GM19193 (cell line): ENCODE results near the gene AQP7.

Source experiments
- POLR2A ChIP-seq: IDR thresholded peaks from 4 replicates; pipeline ENCODE4 v1.6.1; 2011; ENCODE audit not compliant: insufficient read depth, insufficient read length; ENCODE audit errors: extremely low read depth

AQP7 gene

DNA sequence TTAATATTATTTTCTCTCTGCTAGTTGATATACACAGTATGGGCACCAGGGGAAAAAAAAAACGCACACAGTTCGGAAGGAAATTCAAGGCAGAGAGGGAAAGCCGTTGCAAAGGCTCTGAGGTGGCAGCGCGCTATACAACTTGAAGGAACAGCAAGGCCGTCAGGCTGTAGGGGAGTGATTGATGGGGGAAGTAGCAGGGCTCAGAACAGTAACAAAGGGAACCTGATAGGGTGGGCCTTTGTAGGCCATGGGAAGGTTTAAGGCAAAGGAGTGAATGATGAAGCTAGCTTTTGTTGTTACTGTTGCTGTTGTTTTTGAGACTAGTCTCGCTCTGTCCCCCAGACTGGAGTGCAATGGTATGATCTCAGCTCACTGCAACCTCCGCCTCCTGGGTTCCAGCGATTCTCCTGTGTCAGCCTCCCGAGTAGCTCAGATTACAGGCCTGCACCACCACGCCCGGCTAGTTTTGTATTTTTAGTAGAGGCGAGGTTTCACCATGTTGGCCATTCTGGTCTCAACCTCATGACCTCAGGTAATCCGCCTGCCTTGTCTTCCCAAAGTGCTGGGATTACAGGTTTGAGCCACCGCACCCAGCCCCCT, 27.0 kb downstream of the AQP7 start:
- no peak for TF ChIP-seq POLR2A

DNA sequence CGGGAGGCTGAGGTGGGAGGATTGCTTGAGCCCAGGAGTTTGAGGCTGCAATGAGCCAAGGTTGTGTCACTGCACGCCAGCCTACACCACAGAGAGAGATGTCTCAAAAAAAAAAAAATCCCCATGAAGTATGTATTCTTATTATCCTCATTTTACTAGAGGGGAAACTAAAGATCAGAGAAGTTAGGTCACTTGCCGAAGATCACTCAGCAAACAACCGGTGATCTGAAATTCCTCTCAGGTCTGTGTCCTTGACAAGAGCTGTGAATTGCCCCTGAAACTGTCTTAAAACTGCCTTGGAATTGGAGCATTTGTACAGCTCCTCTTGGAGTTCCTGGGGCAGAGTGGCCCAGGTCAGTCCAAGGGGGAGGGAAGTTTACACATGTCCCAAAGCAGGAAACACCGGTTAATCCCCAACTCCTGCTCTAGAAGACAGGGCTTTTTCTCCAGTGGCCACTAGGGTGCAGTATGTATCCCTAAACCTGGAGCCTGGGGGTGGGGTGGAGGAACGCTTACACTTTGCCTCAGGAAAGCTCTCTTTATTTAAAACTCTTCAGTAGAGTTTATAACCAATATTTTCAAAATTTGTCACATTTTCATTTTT, 27.6 kb downstream of the AQP7 start:
- TF ChIP-seq POLR2A, result no peak

DNA sequence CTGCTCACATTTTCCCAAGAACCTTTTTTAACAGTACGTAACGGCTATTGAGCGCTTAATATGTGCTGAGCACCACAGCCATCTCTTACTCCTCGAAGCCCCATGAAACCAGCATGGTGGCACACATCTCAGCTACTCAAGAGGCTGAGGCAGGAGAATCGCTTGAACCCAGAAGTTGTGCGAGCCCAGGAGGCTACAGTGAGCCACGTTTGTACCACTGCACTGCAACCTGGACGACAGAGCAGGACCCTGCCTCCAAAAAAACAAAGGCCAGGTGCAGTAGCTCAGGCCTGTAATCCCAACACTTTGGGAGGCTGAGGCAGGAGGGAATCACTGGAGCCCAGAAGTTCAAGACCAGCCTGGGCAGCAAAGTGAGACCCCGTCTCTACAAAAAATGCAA, 28.2 kb downstream of the AQP7 start:
- TF ChIP-seq POLR2A, result no peak

DNA sequence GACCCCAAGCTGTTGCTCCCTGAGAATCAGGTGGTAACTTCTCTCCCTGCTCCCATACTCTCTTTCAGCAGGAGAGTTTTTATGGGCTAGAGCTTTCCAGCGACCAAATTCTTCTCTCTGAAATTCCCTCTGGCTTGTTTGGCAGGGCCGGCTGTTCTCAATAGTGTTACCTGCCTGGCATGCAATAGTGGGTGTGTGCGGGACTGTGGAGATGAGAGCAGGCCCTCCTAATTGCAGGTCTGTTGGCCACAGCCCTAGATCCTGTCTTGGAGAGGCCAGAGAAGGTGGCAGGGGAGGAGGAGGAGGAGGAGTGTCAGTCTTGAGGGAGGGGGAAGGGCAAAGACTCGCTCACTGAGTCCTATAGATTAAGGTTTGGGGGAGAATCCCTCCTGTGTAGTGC, 29.5 kb downstream of the AQP7 start:
- no peak for TF ChIP-seq POLR2A

DNA sequence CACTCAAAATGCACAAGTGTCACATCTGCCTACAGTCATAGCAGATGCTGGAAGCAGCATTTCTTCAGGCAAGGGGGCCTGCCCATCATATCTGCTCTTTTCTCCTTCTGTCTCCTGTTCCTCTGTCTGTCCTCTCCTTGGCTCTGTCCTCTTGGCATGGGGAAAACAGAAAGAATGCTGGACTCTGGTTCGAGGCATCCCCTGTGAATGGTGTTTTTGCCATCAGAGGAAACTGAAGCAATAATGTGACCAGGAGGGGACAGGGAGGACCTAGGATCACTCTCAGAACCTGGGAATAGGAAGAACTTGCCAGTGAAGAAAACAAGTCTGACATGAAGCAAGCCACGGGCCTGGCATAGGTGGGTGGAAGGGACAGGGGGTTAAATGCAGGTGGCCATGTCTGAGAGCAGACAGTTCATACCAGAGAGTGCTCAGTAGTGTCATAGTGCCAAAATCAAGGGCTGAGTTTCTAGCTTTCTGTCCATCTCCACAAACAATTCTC, 35.3 kb downstream of the AQP7 start:
- no peak for TF ChIP-seq POLR2A

DNA sequence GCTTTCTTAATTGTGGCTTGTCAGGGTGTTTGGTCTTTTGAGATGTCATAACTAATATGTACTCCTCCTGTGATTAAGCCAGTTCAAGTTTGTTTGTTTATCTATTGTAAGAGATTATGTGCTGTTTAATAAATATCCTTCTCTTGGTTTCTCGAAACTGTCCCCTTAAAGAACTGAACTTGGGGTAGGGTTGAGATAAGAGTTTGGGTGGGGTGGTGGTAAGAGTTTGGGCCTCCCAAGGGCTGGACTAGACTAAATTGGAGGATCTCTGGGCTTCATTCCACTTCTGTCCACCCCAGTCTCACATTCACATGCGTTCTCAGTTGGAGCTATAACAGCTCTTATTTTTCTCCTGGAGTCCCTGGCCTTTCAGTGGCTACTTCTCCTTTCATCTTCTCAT, 38.2 kb downstream of the AQP7 start:
- no peak for TF ChIP-seq POLR2A

DNA sequence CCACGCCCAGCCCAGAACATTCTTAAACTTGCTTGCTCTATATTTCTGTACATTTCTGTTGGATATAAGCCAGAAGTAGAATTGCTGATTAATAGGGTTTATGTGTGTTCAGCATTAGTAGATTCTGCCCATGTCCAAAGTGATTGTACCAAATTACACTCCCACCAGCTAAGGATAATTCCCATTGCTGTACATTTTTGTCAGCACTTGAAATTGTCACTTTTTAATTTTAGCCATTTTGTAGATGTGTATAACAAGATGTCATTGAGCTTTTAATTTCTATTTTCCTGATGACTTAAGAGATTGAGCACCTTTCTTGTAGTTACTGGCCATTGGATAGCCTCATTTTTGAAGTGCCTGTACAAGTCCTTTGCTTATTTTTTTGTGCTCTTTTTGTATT, 46.4 kb downstream of the AQP7 start:
- no peak for TF ChIP-seq POLR2A

DNA sequence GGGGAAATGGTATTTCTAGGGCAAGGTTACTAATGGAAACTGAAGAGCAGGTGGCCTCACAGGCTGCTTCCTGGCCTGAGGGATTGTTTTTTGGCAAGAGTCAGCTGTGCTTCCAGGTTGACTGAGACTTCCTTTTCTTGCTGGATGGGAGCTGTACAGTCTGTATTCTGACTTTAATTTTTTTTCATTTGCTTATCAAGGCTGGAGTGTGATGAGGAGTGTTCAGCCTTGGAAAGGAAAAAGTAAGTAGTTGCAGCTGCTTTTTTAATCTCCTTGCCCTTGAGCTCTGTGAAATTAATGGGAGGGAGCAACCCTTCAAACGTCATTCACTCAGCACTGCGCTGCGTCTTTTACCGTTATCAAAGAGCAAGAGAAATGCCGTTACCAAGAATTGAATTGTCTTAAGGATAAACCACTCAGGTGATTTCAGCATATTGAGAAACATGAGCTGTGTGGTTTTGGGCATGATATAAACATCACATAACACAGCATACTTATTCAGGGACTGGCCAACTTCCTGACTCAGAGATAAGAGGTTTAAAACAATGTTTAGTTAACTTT, 47.6 kb downstream of the AQP7 start:
- TF ChIP-seq POLR2A, result no peak

DNA sequence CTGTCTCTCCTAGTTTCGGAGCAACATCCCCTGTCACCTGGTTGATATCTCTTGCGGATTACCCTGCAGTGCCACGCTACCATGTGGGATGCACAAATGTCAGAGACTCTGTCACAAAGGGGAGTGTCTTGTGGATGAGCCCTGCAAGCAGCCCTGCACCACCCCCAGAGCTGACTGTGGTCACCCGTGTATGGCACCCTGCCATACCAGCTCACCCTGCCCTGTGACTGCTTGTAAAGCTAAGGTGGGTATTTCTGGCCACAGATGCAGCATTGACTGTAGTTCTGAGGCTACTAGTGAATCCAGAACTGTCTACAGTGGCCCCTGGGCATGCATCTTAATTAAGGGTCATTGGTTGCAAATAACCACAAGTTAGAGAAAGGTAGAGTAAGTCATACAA, 50.8 kb downstream of the AQP7 start:
- TF ChIP-seq POLR2A, result no peak

DNA sequence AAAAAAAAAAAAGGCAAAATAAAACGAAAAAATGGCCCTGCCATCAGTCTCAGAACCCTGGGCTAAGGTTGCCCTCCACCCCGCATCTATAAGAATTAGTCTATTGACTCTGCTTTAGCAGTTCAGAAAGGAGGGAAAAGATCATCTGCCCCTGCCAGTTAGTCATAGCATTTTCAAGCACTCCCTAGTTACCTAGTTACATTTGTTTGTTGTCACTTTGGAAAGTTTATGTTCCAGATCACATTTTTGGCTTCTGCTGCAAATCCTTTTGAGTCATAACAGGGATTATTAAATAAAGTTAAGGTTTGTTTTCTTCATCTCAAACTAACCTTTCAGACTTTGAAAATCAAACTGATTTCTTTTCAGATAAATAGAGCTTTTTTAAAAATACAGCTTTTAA, 52.1 kb downstream of the AQP7 start:
- no peak for TF ChIP-seq POLR2A

DNA sequence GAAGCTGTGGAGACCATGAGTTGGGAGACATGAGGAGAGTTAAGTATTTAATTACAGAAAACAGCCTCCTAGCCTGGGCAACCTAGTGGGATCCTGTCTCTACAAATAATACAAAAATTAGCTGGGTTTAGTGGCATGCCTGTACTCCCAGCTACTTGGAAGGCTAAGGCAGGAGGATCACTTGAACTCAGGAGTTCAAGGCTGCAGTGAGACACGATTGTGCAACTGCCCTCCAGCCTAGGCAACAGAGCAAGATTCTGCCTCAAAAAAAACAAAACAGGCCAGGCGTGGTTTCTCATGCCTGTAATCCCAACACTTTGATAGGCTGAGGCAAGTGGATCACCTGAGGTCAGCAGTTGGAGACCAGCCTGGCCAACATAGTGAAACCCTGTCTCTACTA, 52.6 kb downstream of the AQP7 start:
- no peak for TF ChIP-seq POLR2A

DNA sequence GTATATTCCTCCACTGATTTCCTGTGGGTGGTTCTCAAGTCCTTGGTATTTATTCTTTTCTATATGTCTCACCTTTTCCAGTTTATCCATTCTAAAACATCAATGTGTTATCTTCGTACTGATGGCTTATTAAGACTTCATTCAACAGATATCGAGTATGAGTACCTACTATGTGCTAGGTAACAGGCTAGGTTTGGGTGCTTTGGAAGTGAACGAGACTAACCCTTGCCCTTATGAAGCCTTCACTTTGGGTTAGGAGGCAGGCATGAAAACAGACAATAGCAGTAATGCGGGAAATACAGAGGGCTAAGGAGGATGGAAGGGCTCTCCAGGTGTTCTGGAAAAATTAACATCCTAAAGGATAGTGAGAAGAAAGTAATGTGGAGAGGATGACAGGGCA, 53.4 kb downstream of the AQP7 start:
- TF ChIP-seq POLR2A, result no peak

DNA sequence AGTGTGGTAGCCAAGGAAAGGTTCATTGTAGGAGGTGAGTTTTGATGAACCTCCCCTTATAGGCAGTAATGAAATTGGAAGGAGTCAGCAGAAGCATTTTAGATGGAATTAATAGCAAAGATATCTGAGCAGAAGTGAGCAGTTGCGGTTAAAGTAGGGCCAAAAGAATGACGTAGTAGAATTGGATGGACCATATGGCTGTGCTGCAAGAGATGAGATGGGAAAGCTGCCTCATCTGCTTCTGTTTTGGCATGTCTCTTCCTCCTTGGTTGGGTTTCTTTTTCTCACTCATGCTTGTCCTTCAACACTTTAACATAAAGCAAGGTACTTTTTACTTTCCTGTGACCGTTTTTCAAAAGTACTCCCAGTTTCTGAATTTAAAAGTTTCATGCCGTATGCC, 55.8 kb downstream of the AQP7 start:
- no peak for TF ChIP-seq POLR2A

DNA sequence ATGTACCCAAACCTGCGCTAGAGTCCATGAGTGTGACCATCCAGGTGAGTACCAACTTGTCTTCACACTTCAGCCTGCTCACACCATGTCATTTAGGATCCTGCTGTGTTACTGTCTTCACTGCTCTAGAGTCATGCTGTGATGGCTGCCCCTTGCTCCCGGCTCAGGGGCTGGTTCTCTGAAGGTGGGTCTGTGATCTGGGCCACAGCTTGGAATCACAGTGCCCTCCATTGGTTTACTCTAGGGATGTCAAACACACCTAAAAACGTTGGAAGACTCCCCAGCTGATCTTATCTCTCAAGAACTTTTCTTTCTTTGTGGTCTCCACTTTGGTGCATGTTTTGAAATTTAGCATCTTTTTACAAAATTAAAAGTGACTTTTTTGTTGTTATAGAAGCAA, 58.2 kb downstream of the AQP7 start:
- TF ChIP-seq POLR2A, result no peak

DNA sequence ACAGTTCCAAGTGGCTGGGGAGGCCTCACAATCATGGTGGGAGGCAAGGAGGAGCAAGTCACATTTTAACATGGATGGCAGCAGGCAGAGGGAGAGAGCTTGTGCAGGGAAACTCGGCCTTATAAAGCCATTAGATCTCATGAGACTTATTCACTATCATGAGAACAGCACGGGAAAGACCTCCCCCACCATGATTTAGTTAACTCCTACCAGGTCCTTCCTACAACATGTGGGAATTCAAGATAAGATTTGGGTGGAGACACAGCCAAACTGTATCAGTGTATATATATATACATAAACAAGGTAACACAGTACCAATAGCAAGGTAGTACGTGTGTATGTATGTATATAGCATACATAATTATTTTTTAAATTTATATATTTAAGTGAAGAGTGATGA, 61.2 kb downstream of the AQP7 start:
- no peak for TF ChIP-seq POLR2A

DNA sequence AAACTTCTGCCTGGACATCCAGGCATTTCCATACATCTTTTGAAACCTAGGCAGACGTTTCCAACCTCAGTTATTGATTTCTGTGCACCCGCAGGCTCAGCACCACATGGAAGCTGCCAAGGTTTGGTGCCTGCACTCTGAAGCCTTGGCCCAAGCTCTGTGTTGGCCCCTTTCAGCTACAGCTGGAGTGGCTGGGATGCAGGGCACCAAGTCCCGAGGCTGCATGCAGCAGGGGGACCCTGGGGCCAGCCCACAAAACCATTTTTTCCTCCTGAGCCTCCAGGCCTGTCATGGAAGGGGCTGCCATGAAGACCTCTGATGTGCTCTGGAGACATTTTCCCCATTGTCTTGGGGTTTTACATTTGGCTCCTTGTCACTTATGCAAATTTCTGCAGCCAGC, 62.2 kb downstream of the AQP7 start:
- TF ChIP-seq POLR2A, result no peak
